ENCODE results near the gene CDIPT.
A peak's percentile ranks its signal among the peaks of the same experiment; 100 is the strongest.
"Not testable (repeated sequence)": the region's sequence is repeated elsewhere in the genome, so short reads cannot be mapped to it uniquely, and the experiment has no call there.

Gene CDIPT

GRCh38 chr16:29894352-29894751, 31.3 kb upstream of the CDIPT start:
- H3K9ac ChIP-seq (ENCODE audit: insufficient read length, low read depth): no peak overlapping the region
- peaks cover 7% of the 10 kb centered on the region for H3K36me3 ChIP-seq (ENCODE audit: insufficient read depth, insufficient read length, low read length)
- H3K9me3 ChIP-seq (ENCODE audit: insufficient read depth, low read length): no peaks in the 10 kb centered on the region
- H3K4me3 ChIP-seq (ENCODE audit: insufficient read length, low read depth): no peak overlapping the region
- H3K4me1 ChIP-seq (ENCODE audit: insufficient read depth, insufficient read length): peaks cover 14% of the 10 kb centered on the region
- H3K27me3 ChIP-seq (ENCODE audit: insufficient read depth, insufficient read length): no peaks in the 10 kb centered on the region
- no peak for DNase-seq (ENCODE audit: low read depth, low spot score)
- TF ChIP-seq YY1 (IDR thresholded peaks at IDR 0.05; ENCODE audit: insufficient read depth, insufficient read length) (no peak), SUZ12 (IDR thresholded peaks at IDR 0.05; ENCODE audit: extremely low read depth, insufficient read depth, insufficient read length) (no peak), ZNF274 (IDR thresholded peaks at IDR 0.05; ENCODE audit: low read depth, low read length) (no peak)

GRCh38 chr16:29893553-29893952, 30.5 kb upstream of the CDIPT start:
- H3K4me1 ChIP-seq (ENCODE audit: insufficient read depth, insufficient read length): peaks cover 14% of the 10 kb centered on the region
- DNase-seq (ENCODE audit: low read depth, low spot score): no peak

GRCh38 chr16:29892458-29892813, 29.4 kb upstream of the CDIPT start:
- H3K9me3 ChIP-seq (ENCODE audit: insufficient read depth, low read length): no peaks in the 10 kb centered on the region

More at GRCh38 chr16:29893553-29893952, 30.5 kb upstream of the CDIPT start:
- Histone ChIP-seq H3K27me3 (ENCODE audit: insufficient read depth, insufficient read length) (no peaks in the 10 kb centered on the region), H3K9ac (ENCODE audit: insufficient read length, low read depth) (no peak overlapping the region), H3K4me3 (ENCODE audit: insufficient read length, low read depth) (no peak overlapping the region), H3K36me3 (ENCODE audit: insufficient read depth, insufficient read length, low read length) (peaks cover 7% of the 10 kb centered on the region), H3K9me3 (ENCODE audit: insufficient read depth, low read length) (no peaks in the 10 kb centered on the region)
- TF ChIP-seq ZNF274 (IDR thresholded peaks at IDR 0.05; ENCODE audit: low read depth, low read length) (no peak), YY1 (IDR thresholded peaks at IDR 0.05; ENCODE audit: insufficient read depth, insufficient read length) (no peak), SUZ12 (IDR thresholded peaks at IDR 0.05; ENCODE audit: extremely low read depth, insufficient read depth, insufficient read length) (no peak)

DNA sequence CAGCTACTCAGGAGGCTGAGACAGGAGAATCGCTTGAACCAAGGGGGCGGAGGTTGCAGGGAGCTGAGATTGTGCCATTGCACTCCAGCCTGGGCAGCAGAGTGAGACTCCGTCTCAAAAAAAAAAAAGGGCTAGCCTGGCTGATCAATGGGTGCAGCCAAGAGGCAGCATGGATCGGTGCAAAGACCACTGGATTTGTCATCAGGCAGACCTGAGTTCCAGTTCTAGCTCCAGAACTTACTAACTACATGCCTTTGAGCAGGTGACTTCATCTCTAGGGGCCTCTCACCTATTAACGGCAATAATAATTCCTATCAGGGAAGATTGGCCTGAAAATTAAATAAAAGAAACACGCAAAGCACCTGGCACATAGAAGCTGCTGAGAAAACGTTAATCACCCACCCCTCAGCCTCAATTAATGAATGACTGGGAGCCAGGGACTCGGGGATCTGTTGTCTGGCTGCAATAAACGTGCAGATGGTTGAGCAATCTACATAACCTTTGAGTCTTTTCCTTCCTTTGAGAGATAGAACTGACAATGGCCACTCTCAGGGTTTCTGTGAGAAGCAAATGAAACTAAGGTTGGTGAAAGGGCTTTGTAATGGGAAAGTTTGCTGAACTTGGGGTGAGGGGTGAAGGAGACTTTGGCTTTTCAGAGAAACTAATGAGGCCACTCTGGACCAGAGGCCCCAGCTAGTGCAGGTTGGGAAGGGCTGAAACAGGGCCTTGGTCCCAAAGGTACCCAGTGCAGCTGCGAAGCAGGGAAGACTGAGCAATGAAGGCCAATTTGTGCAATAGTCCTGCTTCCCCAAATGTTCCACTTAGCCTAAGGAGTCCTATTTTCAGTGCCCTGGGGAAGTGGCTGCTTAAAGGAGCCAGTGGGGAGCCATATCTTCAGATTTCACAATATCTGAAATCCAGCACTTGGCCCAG, 28.8 kb upstream of the CDIPT start:
- TF ChIP-seq SUZ12 (IDR thresholded peaks at IDR 0.05; ENCODE audit: extremely low read depth, insufficient read depth, insufficient read length) (no peak), YY1 (IDR thresholded peaks at IDR 0.05; ENCODE audit: insufficient read depth, insufficient read length) (no peak), ZNF274 (IDR thresholded peaks at IDR 0.05; ENCODE audit: low read depth, low read length) (no peak)
- H3K36me3 ChIP-seq (ENCODE audit: insufficient read depth, insufficient read length, low read length): peaks cover 7% of the 10 kb centered on the region
- no peaks in the 10 kb centered on the region for H3K9me3 ChIP-seq (ENCODE audit: insufficient read depth, low read length)
- peak overlapping the region; percentile 14 for H3K9ac ChIP-seq (ENCODE audit: insufficient read length, low read depth)
- no peaks in the 10 kb centered on the region for H3K27me3 ChIP-seq (ENCODE audit: insufficient read depth, insufficient read length)
- peaks cover 5% of the 10 kb centered on the region for H3K4me1 ChIP-seq (ENCODE audit: insufficient read depth, insufficient read length)
- DNase-seq (ENCODE audit: low read depth, low spot score): peak; percentile 55
- no peak overlapping the region for H3K4me3 ChIP-seq (ENCODE audit: insufficient read length, low read depth)

More at GRCh38 chr16:29892458-29892813, 29.4 kb upstream of the CDIPT start:
- peaks cover 7% of the 10 kb centered on the region for H3K36me3 ChIP-seq (ENCODE audit: insufficient read depth, insufficient read length, low read length)
- peak overlapping the region; percentile 14 for H3K9ac ChIP-seq (ENCODE audit: insufficient read length, low read depth)
- H3K27me3 ChIP-seq (ENCODE audit: insufficient read depth, insufficient read length): no peaks in the 10 kb centered on the region
- TF ChIP-seq YY1 (IDR thresholded peaks at IDR 0.05; ENCODE audit: insufficient read depth, insufficient read length) (no peak), SUZ12 (IDR thresholded peaks at IDR 0.05; ENCODE audit: extremely low read depth, insufficient read depth, insufficient read length) (no peak), ZNF274 (IDR thresholded peaks at IDR 0.05; ENCODE audit: low read depth, low read length) (no peak)
- peaks cover 10% of the 10 kb centered on the region for H3K4me1 ChIP-seq (ENCODE audit: insufficient read depth, insufficient read length)
- H3K4me3 ChIP-seq (ENCODE audit: insufficient read length, low read depth): no peak overlapping the region
- no peak for DNase-seq (ENCODE audit: low read depth, low spot score)

DNA sequence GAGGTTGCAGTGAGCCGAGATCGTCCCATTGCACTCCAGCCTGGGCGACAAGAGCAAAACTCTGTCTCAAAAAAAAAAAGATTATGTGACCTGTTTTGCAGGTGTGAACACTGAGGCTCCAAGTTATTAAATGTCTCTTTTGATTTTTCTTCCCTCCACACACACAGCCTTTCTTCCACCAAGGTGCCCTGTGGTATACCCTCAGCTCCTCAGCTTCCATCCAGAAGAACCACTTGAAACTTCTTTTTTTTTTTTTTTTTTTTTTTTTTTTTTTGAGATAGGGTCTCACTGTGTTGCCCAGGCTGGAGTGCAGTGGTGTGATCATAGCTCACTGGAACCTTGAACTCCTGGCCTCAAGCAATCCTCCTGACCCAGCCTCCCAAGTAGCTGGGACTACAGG, 26.3 kb upstream of the CDIPT start:
- H3K27me3 ChIP-seq (ENCODE audit: insufficient read depth, insufficient read length); H3K4me3 ChIP-seq (ENCODE audit: insufficient read length, low read depth); DNase-seq (ENCODE audit: low read depth, low spot score); H3K36me3 ChIP-seq (ENCODE audit: insufficient read depth, insufficient read length, low read length); H3K9ac ChIP-seq (ENCODE audit: insufficient read length, low read depth); H3K4me1 ChIP-seq (ENCODE audit: insufficient read depth, insufficient read length); H3K9me3 ChIP-seq (ENCODE audit: insufficient read depth, low read length): not testable (repeated sequence)

- H3K36me3 ChIP-seq (ENCODE audit: insufficient read depth, insufficient read length, low read length): peaks cover 14% of the 10 kb centered on the region
- TF ChIP-seq SUZ12 (IDR thresholded peaks at IDR 0.05; ENCODE audit: extremely low read depth, insufficient read depth, insufficient read length): no peak
- TF ChIP-seq YY1 (IDR thresholded peaks at IDR 0.05; ENCODE audit: insufficient read depth, insufficient read length): no peak
- TF ChIP-seq ZNF274 (IDR thresholded peaks at IDR 0.05; ENCODE audit: low read depth, low read length): no peak
- no peaks in the 10 kb centered on the region for H3K27me3 ChIP-seq (ENCODE audit: insufficient read depth, insufficient read length)
- no peak overlapping the region for H3K9ac ChIP-seq (ENCODE audit: insufficient read length, low read depth)
- H3K4me3 ChIP-seq (ENCODE audit: insufficient read length, low read depth): no peak overlapping the region
- DNase-seq (ENCODE audit: low read depth, low spot score): no peak
- no peaks in the 10 kb centered on the region for H3K4me1 ChIP-seq (ENCODE audit: insufficient read depth, insufficient read length)
- H3K9me3 ChIP-seq (ENCODE audit: insufficient read depth, low read length): no peaks in the 10 kb centered on the region
These were observed 21.0 kb upstream of the CDIPT start for GRCh38 chr16:29883987-29884386.

- DNase-seq (ENCODE audit: low read depth, low spot score): no peak
- H3K9ac ChIP-seq (ENCODE audit: insufficient read length, low read depth): no peak overlapping the region
- H3K4me3 ChIP-seq (ENCODE audit: insufficient read length, low read depth): no peak overlapping the region
- H3K36me3 ChIP-seq (ENCODE audit: insufficient read depth, insufficient read length, low read length): peaks cover 14% of the 10 kb centered on the region
- H3K9me3 ChIP-seq (ENCODE audit: insufficient read depth, low read length): no peaks in the 10 kb centered on the region
- no peak for TF ChIP-seq SUZ12 (IDR thresholded peaks at IDR 0.05; ENCODE audit: extremely low read depth, insufficient read depth, insufficient read length)
- no peak for TF ChIP-seq YY1 (IDR thresholded peaks at IDR 0.05; ENCODE audit: insufficient read depth, insufficient read length)
- no peak for TF ChIP-seq ZNF274 (IDR thresholded peaks at IDR 0.05; ENCODE audit: low read depth, low read length)
- no peaks in the 10 kb centered on the region for H3K4me1 ChIP-seq (ENCODE audit: insufficient read depth, insufficient read length)
- no peaks in the 10 kb centered on the region for H3K27me3 ChIP-seq (ENCODE audit: insufficient read depth, insufficient read length)
These were observed 18.0 kb upstream of the CDIPT start for GRCh38 chr16:29881050-29881449.

All from NT2/D1 (cell line).